ENCODE data around the gene ESM1. TPM values are rescaled to one million over a fixed set of nuclear protein-coding genes. Genes with fewer than 3 reads are reported as not detected.
"Not testable (repeated sequence)": the region's sequence is repeated elsewhere in the genome, so short reads cannot be mapped to it uniquely, and the experiment has no call there.

ESM1 gene
- total and polyA plus RNA-seq, 4 donors = 0.08 to 0.28 TPM; not detected in 2

DNA sequence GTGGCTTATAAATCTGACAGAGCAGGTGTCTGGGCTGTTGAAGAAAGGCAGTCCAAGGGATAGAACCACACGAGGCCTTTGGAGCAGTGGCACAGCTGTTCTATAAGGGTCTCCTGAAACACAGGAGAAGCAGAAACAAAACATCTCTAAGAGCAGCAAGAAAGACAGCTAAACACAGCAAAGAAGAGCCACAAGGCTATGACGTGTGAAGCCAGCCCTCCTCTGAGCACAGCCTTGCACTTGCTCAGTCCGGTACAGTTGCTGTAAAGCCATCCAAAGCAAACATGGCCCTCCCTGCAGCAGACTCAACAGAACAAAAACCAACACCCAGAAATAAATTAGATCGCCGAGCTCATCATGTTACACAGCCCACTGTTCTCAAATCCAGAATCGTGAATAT is 36.0 kb upstream of the ESM1 start:
- Histone ChIP-seq H3K36me3 (ENCODE audit: control insufficient read depth in 4 of 4, insufficient read depth in 3 of 4, low read depth in 1 of 4, low read length in 3 of 4) (no peaks in the 10 kb centered on the region), H3K4me1 (ENCODE audit: control insufficient read depth in 4 of 4, insufficient read depth in 4 of 4, low read length in 3 of 4) (no peaks in the 10 kb centered on the region), H3K9me3 (ENCODE audit: control insufficient read depth in 4 of 4, low read length in 3 of 4) (no peaks in the 10 kb centered on the region), H3K9ac (ENCODE audit: low read depth in 1 of 2, low read length in 2 of 2) (no peak overlapping the region), H3K27ac (ENCODE audit: low read depth in 1 of 2, low read length in 2 of 2) (no peak overlapping the region), H3K27me3 (ENCODE audit: control insufficient read depth in 4 of 4, insufficient read depth in 4 of 4, low read length in 3 of 4) (no peaks in the 10 kb centered on the region), H3K4me3 (ENCODE audit: low read depth in 1 of 3, low read length in 3 of 3) (no peak overlapping the region)
- TF ChIP-seq RXRA (IDR thresholded peaks at IDR 0.05) = no peak
- no peak for TF ChIP-seq EGR1 (IDR thresholded peaks at IDR 0.05; ENCODE audit: low read depth in 2 of 2)
- TF ChIP-seq, protein P1, sequence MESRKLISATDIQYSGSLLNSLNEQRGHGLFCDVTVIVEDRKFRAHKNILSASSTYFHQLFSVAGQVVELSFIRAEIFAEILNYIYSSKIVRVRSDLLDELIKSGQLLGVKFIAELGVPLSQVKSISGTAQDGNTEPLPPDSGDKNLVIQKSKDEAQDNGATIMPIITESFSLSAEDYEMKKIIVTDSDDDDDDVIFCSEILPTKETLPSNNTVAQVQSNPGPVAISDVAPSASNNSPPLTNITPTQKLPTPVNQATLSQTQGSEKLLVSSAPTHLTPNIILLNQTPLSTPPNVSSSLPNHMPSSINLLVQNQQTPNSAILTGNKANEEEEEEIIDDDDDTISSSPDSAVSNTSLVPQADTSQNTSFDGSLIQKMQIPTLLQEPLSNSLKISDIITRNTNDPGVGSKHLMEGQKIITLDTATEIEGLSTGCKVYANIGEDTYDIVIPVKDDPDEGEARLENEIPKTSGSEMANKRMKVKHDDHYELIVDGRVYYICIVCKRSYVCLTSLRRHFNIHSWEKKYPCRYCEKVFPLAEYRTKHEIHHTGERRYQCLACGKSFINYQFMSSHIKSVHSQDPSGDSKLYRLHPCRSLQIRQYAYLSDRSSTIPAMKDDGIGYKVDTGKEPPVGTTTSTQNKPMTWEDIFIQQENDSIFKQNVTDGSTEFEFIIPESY (IDR thresholded peaks at IDR 0.05) = no peak
- TF ChIP-seq TAF1 (conservative IDR thresholded peaks at IDR 0.05) = no peak
- TF ChIP-seq, protein P2, sequence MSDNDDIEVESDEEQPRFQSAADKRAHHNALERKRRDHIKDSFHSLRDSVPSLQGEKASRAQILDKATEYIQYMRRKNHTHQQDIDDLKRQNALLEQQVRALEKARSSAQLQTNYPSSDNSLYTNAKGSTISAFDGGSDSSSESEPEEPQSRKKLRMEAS (IDR thresholded peaks at IDR 0.05) = no peak
- no peak for TF ChIP-seq FOXA1 (IDR thresholded peaks at IDR 0.05)
- TF ChIP-seq, protein P3, sequence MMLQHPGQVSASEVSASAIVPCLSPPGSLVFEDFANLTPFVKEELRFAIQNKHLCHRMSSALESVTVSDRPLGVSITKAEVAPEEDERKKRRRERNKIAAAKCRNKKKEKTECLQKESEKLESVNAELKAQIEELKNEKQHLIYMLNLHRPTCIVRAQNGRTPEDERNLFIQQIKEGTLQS (IDR thresholded peaks at IDR 0.05) = no peak
- TF ChIP-seq, protein P4, sequence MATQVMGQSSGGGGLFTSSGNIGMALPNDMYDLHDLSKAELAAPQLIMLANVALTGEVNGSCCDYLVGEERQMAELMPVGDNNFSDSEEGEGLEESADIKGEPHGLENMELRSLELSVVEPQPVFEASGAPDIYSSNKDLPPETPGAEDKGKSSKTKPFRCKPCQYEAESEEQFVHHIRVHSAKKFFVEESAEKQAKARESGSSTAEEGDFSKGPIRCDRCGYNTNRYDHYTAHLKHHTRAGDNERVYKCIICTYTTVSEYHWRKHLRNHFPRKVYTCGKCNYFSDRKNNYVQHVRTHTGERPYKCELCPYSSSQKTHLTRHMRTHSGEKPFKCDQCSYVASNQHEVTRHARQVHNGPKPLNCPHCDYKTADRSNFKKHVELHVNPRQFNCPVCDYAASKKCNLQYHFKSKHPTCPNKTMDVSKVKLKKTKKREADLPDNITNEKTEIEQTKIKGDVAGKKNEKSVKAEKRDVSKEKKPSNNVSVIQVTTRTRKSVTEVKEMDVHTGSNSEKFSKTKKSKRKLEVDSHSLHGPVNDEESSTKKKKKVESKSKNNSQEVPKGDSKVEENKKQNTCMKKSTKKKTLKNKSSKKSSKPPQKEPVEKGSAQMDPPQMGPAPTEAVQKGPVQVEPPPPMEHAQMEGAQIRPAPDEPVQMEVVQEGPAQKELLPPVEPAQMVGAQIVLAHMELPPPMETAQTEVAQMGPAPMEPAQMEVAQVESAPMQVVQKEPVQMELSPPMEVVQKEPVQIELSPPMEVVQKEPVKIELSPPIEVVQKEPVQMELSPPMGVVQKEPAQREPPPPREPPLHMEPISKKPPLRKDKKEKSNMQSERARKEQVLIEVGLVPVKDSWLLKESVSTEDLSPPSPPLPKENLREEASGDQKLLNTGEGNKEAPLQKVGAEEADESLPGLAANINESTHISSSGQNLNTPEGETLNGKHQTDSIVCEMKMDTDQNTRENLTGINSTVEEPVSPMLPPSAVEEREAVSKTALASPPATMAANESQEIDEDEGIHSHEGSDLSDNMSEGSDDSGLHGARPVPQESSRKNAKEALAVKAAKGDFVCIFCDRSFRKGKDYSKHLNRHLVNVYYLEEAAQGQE (IDR thresholded peaks at IDR 0.05) = no peak
- WGBS = 74% methylated on average over 6 of the region's 6 CpGs
- DNase-seq (ENCODE audit: low spot score) = no peak

DNA sequence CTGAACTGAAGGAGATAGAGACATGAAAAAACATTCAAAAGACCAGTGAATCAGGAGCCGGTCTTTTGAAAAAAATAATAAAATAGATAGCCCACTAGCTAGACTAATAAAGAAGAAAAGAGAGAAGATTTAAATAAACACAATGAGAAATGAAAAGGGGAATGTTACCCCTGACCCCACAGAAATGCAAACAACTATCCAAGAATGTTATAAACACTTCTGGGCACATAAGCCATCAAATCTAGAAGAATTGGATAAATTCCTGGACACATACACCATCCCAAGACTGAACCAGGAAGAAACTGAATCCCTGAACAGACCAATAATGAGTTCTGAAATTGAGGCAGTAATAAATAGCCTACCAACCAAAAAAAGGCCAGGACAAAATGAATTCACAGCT is 24.8 kb upstream of the ESM1 start:
- DNase-seq (ENCODE audit: low spot score); H3K4me3 ChIP-seq (ENCODE audit: low read depth in 1 of 3, low read length in 3 of 3): not testable (repeated sequence)
- 89% methylated on average over 1 of the region's 1 CpG for WGBS

DNA sequence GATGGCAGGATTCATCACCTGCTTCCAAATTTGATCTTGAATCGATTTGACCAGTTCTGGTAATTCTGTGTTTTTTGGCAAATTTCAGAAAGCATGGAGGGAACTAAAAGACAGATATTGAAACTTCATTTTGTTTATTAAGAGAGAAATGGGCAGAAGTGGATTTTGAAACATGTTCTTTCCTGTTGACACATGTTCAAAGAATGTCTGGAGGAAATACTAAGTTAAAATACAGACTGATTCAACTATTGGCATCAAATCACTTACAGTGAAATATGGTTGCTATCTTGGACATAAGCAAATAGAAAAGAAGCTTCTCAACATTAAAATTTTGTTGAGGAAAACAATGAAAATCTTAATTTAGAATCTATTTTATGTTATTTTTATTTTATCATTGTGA is 19.3 kb upstream of the ESM1 start:
- Histone ChIP-seq H3K4me1 (ENCODE audit: control insufficient read depth in 4 of 4, insufficient read depth in 4 of 4, low read length in 3 of 4) (no peaks in the 10 kb centered on the region), H3K4me3 (ENCODE audit: low read depth in 1 of 3, low read length in 3 of 3) (no peak overlapping the region), H3K27me3 (ENCODE audit: control insufficient read depth in 4 of 4, insufficient read depth in 4 of 4, low read length in 3 of 4) (peaks cover 0 to 3% (median 0%) of the 10 kb centered on the region in 4 donors), H3K9me3 (ENCODE audit: control insufficient read depth in 4 of 4, low read length in 3 of 4) (no peaks in the 10 kb centered on the region), H3K36me3 (ENCODE audit: control insufficient read depth in 4 of 4, insufficient read depth in 3 of 4, low read depth in 1 of 4, low read length in 3 of 4) (no peaks in the 10 kb centered on the region), H3K9ac (ENCODE audit: low read depth in 1 of 2, low read length in 2 of 2) (no peak overlapping the region), H3K27ac (ENCODE audit: low read depth in 1 of 2, low read length in 2 of 2) (no peak overlapping the region)
- no peak for DNase-seq (ENCODE audit: low spot score)
- 72% methylated on average over 1 of the region's 1 CpG for WGBS
- no peak for TF ChIP-seq FOXA2 (IDR thresholded peaks at IDR 0.05)
- no peak for TF ChIP-seq JUND (IDR thresholded peaks at IDR 0.05)
- TF ChIP-seq, protein P1 (IDR thresholded peaks at IDR 0.05) = no peak
- no peak for TF ChIP-seq GABPA (IDR thresholded peaks at IDR 0.05 in 1 of 2, conservative IDR thresholded peaks at IDR 0.05 in 1 of 2)
- TF ChIP-seq FOXA1 (IDR thresholded peaks at IDR 0.05) = no peak
- no peak for TF ChIP-seq NR2F2 (IDR thresholded peaks at IDR 0.05)
- TF ChIP-seq TAF1 (conservative IDR thresholded peaks at IDR 0.05) = no peak
- TF ChIP-seq, protein P3 (IDR thresholded peaks at IDR 0.05) = no peak
- no peak for TF ChIP-seq HNF4A (conservative IDR thresholded peaks at IDR 0.05)
- TF ChIP-seq, protein P5, sequence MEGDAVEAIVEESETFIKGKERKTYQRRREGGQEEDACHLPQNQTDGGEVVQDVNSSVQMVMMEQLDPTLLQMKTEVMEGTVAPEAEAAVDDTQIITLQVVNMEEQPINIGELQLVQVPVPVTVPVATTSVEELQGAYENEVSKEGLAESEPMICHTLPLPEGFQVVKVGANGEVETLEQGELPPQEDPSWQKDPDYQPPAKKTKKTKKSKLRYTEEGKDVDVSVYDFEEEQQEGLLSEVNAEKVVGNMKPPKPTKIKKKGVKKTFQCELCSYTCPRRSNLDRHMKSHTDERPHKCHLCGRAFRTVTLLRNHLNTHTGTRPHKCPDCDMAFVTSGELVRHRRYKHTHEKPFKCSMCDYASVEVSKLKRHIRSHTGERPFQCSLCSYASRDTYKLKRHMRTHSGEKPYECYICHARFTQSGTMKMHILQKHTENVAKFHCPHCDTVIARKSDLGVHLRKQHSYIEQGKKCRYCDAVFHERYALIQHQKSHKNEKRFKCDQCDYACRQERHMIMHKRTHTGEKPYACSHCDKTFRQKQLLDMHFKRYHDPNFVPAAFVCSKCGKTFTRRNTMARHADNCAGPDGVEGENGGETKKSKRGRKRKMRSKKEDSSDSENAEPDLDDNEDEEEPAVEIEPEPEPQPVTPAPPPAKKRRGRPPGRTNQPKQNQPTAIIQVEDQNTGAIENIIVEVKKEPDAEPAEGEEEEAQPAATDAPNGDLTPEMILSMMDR (IDR thresholded peaks at IDR 0.05; ENCODE audit: low read depth, low read length, missing input control) = no peak
- no peak for TF ChIP-seq EGR1 (IDR thresholded peaks at IDR 0.05; ENCODE audit: low read depth in 2 of 2)

More for the DNA sequence above, 24.8 kb upstream of the ESM1 start:
- not testable (repeated sequence) for H3K27ac ChIP-seq (ENCODE audit: low read depth in 1 of 2, low read length in 2 of 2); H3K4me1 ChIP-seq (ENCODE audit: control insufficient read depth in 4 of 4, insufficient read depth in 4 of 4, low read length in 3 of 4); H3K9me3 ChIP-seq (ENCODE audit: control insufficient read depth in 4 of 4, low read length in 3 of 4); H3K27me3 ChIP-seq (ENCODE audit: control insufficient read depth in 4 of 4, insufficient read depth in 4 of 4, low read length in 3 of 4); H3K9ac ChIP-seq (ENCODE audit: low read depth in 1 of 2, low read length in 2 of 2); H3K36me3 ChIP-seq (ENCODE audit: control insufficient read depth in 4 of 4, insufficient read depth in 3 of 4, low read depth in 1 of 4, low read length in 3 of 4)

Measured in liver (tissue), 9 donors.